GM18858 (cell line): ENCODE data around the gene COL20A1.

ENCODE experiments used
- ATAC-seq: cut with Tn5 transposase; IDR thresholded peaks from one replicate; pipeline ENCODE4 v1.9.1; 2021; ENCODE audit not compliant: unreplicated experiment

COL20A1 gene

GRCh38 chr20:63346131-63347080 is 53.4 kb downstream of the COL20A1 start:
- ATAC-seq = no peak

- no peak for ATAC-seq
Observed at GRCh38 chr20:63347081-63347741, 54.2 kb downstream of the COL20A1 start.

GRCh38 chr20:63347950-63348827 is 55.2 kb downstream of the COL20A1 start:
- ATAC-seq = no peak

GRCh38 chr20:63348828-63349515 is 56.0 kb downstream of the COL20A1 start:
- no peak for ATAC-seq

- ATAC-seq = no peak
Observed at GRCh38 chr20:63349516-63349895, 56.5 kb downstream of the COL20A1 start.

DNA sequence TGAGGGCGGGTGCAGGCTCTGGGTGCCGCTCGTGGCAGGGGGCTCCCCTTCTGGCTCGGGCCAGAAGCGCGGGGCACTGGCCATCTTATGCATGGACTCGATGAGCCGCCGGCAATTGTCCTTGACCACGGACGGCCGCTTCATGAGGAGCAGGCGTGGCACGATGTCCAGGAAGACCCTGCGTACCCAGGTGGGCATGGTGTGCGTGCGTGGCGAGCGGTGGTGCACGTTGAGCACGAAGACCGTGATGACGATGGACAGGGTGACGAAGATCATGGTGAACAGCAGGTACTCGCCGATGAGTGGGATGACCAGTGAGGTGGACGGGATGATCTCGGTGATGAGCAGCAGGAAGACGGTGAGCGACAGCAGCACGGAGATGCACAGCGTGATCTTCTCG is 57.2 kb downstream of the COL20A1 start:
- ATAC-seq = no peak

DNA sequence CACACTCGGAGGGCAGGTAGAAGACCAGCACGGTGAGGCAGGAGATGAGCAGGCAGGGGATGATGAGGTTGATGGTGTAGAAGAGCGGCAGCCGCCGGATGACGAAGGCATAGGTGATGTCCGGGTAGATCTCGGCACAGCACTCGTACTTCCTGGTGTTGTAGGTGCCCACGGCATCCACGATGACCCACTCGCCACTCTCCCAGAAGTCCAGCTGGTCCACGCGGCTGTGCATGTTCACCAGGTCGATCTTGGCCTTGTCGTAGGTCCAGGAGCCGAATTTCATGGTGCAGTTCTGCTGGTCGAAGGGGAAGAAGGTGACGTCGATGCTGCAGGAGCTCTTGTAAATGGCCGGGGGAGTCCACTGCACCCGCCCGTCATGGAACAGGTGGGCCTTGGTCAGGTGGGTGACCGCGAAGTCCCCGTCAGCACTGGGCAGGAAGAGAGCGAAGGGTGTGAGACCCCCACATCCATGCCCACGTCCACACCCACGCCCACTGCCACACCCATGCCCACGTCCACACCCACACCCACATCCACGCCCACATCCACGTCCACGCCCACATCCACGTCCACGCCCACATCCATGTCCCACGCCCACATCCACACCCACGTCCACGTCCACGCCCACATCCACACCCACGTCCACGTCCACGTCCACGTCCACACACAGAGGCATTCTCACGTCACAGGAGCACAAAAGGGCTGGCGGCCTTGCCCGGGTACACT is 57.8 kb downstream of the COL20A1 start:
- no peak for ATAC-seq

- ATAC-seq = no peak
Observed at GRCh38 chr20:63351326-63351700, 58.3 kb downstream of the COL20A1 start.

DNA sequence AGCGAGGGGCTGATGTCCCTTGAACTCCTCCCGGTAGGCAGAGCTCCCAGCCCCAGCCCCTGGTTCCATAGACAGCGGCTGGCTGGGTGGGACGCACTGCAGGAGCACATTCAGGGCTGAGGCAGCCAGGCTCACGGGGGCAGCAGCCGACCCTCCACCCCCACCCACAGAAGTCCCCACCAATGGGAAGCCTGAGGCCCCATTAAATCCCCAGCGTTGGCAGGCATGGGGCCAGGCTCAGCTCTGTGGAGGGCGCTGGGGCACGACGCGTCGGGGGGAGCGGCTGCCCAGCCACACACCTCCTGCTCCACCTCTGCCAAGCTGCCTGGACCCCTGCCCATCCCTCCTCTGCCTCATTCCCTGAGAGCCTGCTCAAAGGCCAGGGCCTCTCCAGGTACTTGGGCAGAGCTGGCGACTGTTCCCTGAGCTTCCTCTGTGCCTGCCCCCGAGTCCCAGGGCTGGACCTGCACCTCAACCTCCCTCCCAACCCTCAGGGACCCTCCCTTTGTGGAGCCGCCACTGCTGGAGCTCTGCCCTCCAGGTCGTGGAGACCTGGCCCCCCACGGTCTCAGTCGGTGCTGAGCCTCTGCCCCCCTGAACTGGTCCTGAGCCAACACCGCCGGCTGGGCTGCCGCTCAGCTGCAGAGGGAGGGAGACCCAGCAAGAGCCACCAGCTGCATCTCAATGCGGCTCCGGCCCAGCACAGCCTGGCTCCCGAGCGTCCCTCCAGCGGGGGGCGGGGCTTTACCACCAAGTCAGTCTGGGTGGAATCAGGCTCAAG is 59.0 kb downstream of the COL20A1 start:
- ATAC-seq = no peak

- ATAC-seq = no peak
Observed at GRCh38 chr20:63352811-63353221, 59.8 kb downstream of the COL20A1 start.

DNA sequence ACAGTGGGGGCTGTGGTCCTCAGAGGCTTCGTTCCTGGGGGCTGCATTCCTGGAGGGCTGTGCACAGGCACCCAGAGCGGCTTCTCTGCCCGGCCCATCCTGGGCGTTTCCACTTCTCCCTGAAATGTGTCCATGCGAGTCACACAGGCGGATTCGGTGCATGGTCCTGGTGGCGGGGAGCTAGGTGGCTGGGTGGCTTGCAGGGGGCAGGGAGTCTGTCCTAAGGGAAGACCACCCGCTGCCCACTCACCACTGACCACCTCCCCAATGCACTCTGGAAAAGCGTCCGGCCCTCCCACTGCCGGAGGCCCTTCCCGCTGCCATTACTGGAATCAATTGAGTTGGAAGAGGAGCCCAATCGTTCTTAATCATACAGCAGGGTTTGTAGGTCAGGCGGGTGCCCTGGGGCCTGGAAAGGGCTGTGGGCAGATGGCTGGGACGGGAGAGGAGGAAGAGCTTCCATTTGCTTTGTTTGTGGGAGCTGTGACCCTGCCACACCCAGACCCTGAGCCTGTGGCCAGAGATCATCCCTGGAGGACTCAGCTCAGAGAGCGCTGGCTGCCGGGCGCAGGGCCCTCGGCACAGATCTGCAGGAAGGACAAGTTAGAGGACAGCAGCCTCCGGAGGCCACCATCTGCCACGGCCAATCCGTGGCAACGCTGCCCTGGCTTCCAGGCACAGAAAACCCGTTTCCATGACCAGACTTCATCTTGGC is 61.8 kb downstream of the COL20A1 start:
- ATAC-seq = no peak

GRCh38 chr20:63355781-63356295 is 62.9 kb downstream of the COL20A1 start:
- ATAC-seq = no peak

DNA sequence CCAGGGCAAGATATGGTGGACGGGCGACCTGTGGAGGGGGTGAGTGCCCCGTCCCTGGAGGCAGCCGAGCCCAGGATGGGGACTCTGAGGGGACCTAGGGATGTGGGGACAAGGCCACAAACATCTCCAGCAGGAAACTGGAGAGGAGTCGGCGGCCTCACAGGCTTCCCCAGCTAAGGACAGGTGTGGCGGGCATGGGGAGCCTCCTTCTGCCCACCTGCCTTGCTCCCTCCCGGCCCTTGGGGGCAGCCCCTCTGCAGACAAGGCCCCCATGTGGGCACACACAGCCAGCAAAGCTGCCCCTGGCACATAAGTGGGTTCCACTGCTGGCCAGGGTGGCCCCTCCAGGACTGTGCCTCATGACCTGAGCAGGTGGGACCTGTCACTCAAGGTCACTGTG is 63.5 kb downstream of the COL20A1 start:
- ATAC-seq = no peak

DNA sequence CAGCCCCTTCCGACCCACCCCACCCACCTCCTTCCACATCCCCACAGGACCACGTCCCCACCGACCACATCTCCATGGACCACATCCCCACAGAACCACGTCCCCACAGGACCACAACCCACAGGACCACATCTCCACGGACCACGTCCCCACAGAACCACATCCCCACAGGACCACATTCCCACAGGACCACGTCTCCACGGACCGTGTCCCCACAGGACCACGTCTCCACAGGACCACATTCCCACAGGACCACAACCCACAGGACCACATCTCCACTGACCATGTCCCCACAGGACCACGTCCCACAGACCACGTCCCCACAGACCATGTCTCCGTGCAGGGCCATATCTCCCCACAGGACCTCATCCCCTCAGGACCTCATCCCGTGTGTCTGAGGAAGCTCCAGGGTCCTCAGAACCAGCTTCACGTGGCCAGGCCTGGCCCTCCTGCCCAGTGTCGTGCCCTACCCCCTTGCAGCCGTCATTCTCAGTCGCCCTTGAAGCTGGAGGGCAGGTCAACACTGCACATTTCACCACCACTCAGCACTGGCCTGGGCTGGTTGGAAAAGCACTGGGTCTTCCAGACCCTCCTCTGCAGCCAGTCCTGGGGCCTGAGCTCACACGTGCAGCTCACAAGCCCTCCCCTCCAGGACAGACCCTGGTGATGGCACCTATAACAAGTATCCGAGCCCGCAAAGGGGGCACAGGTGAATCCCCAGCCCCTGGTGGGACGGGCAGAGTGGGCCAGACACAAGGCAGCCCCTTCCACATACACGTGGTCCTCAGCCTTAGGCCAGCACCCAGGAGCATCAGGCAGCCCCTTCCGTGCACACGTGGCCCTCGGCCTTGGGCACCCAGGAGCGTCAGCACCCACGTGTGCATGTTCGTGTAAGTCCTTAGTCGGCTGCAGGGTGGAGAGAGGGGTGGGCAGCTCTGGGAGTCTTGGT is 64.2 kb downstream of the COL20A1 start:
- ATAC-seq = no peak

DNA sequence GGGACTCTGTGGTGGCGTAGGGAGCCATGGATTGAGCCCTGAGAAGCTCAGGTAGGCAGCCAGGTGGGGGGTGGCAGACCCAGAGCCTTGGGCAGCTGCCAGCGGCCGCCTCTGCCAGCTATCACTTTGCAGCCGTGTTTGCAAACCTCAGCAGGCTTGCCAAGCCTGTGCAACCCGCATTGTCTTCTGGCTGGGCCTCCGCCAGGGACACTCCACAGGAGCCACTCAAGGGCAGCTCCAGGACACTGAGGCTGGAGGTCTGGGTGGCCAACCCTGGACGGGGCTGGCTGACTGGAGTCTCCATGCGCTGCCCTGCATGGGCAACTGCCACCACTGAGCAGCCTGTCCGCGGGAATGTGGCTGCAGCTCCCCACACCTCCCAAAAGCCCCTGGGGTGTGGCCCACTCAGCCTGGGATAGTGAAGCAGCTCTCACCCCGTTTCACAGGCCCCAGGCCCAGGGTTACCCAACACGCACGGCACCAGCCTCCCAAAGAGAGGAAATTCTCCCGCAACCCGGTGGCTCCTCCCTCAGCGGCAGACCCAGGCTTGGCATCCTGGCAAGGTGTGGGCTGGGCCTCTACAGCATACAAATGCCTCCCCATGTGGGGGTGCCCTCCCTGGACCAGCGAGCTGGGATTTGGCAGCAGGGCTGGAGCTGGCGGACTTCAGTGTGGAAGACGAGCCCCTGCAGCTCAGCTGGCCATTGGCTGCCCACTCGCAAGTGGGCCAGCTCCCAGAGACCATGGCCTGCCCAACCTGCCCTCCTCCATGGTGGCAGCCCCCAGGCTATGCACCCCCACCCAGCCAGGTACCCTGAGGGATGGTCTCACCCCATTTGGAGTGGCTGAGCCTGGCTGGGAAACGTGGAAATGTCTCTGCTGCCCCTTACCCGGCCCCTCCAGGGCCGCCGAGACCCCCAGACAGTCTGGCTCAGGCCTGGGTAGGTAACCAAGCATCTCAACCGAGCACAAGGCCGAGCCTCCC is 65.2 kb downstream of the COL20A1 start:
- ATAC-seq = no peak
